Cardiac fibroblast (primary cell): Measurements from ENCODE around the gene LCE2A.
"Not testable (repeated sequence)": the region's sequence is repeated elsewhere in the genome, so short reads cannot be mapped to it uniquely, and the experiment has no call there.

Source experiments
- DNase-seq, 2 donors: peaks; one replicate each; pipeline versions ENCODE4 v3.0.0 to v3.0.0-alpha.2; 2010; ENCODE audit warnings: low read depth in 2 of 2
- H3K4me3 ChIP-seq, 2 donors: replicated peaks in 1 of 2; 1 replicate in 1 of 2; 2 replicates in 1 of 2; pipeline ENCODE4 v1.5.1; 2011; ENCODE audit warnings: low read depth in 2 of 2, low read length in 2 of 2, mild to moderate bottlenecking in 2 of 2, moderate library complexity in 1 of 2
- CTCF ChIP-seq: IDR thresholded peaks from one replicate; pipeline ENCODE4 v1.5.1; 2011; ENCODE audit warnings: low read depth, mild to moderate bottlenecking, low read length, inconsistent platforms

The LCE2A gene

GRCh38 chr1:152697701-152698600 is at the start of gene LCE2A:
LCE2A (plus strand) TSS chr1:152698345; CDS start chr1:152698902, 557 bp downstream.
- no peak within 1 kb of the TSS for H3K4me3 ChIP-seq
- TF ChIP-seq CTCF = no peak
- DNase-seq = no peak

- DNase-seq = peak; percentile 58 to 61
- no peak overlapping the region for H3K4me3 ChIP-seq
- peak; percentile 75 for TF ChIP-seq CTCF
Observed at GRCh38 chr1:152654110-152654509, 44.0 kb upstream of the LCE2A start.

GRCh38 chr1:152656459-152656858 is 41.7 kb upstream of the LCE2A start:
- DNase-seq = no peak
- no peak for TF ChIP-seq CTCF
- H3K4me3 ChIP-seq = no peak overlapping the region

- no peak for DNase-seq
- no peak overlapping the region for H3K4me3 ChIP-seq
- TF ChIP-seq CTCF = no peak
Observed at GRCh38 chr1:152657677-152658076, 40.5 kb upstream of the LCE2A start.

GRCh38 chr1:152658649-152659048 is 39.5 kb upstream of the LCE2A start:
- TF ChIP-seq CTCF = no peak
- H3K4me3 ChIP-seq = no peak overlapping the region
- DNase-seq = no peak

GRCh38 chr1:152663098-152663497 is 35.0 kb upstream of the LCE2A start, which contains the start of gene LCE2D:
LCE2D (plus strand) TSS chr1:152663380; CDS start chr1:152664106, 726 bp downstream.
- DNase-seq = no peak
- no peak for TF ChIP-seq CTCF

GRCh38 chr1:152666171-152666570 is 32.0 kb upstream of the LCE2A start:
- DNase-seq, H3K4me3 ChIP-seq: not testable (repeated sequence)

More at GRCh38 chr1:152663098-152663497, 35.0 kb upstream of the LCE2A start, which contains the start of gene LCE2D:
- H3K4me3 ChIP-seq = no peak within 1 kb of the TSS
